ENCODE measurements around the gene TRIM41.
"Not testable (repeated sequence)": the region's sequence is repeated elsewhere in the genome, so short reads cannot be mapped to it uniquely, and the experiment has no call there.

Gene TRIM41

GRCh38 chr5:181223058-181223728 lies at the start of gene TRIM41:
TRIM41 (plus strand) TSS chr5:181223281; CDS start chr5:181224000, 719 bp downstream.
- peak; percentile 91 for DNase-seq (ENCODE audit: low spot score)
- TF ChIP-seq CTCF (IDR thresholded peaks at IDR 0.05; ENCODE audit: borderline replicate concordance, control extremely low read depth, extremely low read depth, insufficient read depth, missing control alignments): peak; percentile 11
- in situ Hi-C loops (cut with MboI; ENCODE audit: low sequenced_read_pairs, unreplicated experiment): no loop called here

GRCh38 chr5:181173420-181174342 lies 49.4 kb upstream of the TRIM41 start:
- TF ChIP-seq CTCF (IDR thresholded peaks at IDR 0.05; ENCODE audit: borderline replicate concordance, control extremely low read depth, extremely low read depth, insufficient read depth, missing control alignments): no peak
- DNase-seq (ENCODE audit: low spot score): no peak
- in situ Hi-C loops (cut with MboI; ENCODE audit: low sequenced_read_pairs, unreplicated experiment): no loop called here

GRCh38 chr5:181176254-181176952 lies 46.7 kb upstream of the TRIM41 start:
- TF ChIP-seq CTCF (IDR thresholded peaks at IDR 0.05; ENCODE audit: borderline replicate concordance, control extremely low read depth, extremely low read depth, insufficient read depth, missing control alignments): no peak
- no peak for DNase-seq (ENCODE audit: low spot score)
- in situ Hi-C loops (cut with MboI; ENCODE audit: low sequenced_read_pairs, unreplicated experiment): no loop called here

GRCh38 chr5:181177559-181177958 lies 45.5 kb upstream of the TRIM41 start:
- in situ Hi-C loops (cut with MboI; ENCODE audit: low sequenced_read_pairs, unreplicated experiment): not testable (repeated sequence)
- DNase-seq (ENCODE audit: low spot score): peak; percentile 2

- in situ Hi-C loops (cut with MboI; ENCODE audit: low sequenced_read_pairs, unreplicated experiment): no loop called here
- peak; percentile 77 for DNase-seq (ENCODE audit: low spot score)
- peak; percentile 79 for TF ChIP-seq CTCF (IDR thresholded peaks at IDR 0.05; ENCODE audit: borderline replicate concordance, control extremely low read depth, extremely low read depth, insufficient read depth, missing control alignments)
These were observed 41.2 kb upstream of the TRIM41 start for GRCh38 chr5:181181650-181182565.

GRCh38 chr5:181182651-181183050 lies 40.4 kb upstream of the TRIM41 start:
- in situ Hi-C loops (cut with MboI; ENCODE audit: low sequenced_read_pairs, unreplicated experiment): no loop called here
- no peak for TF ChIP-seq CTCF (IDR thresholded peaks at IDR 0.05; ENCODE audit: borderline replicate concordance, control extremely low read depth, extremely low read depth, insufficient read depth, missing control alignments)
- no peak for DNase-seq (ENCODE audit: low spot score)
